GM13976 (cell line): ENCODE data around the gene CASP7.

Source experiments
- DNase-seq: peaks from one replicate; pipeline ENCODE4 v3.0.0; 2012; ENCODE audit warnings: low spot score
- in situ Hi-C: fragments of 300-500 bp; cut with MboI; formaldehyde crosslinking; loops from one replicate; pipeline ENCODE4 v1.12.0; 2022; ENCODE audit warnings: low sequenced_read_pairs, mixed read lengths, inconsistent platforms; ENCODE audit not compliant: unreplicated experiment
- TF ChIP-seq, protein P1 (sequence below): IDR thresholded peaks from 2 replicates; pipeline ENCODE4 v1.5.1; 2012; ENCODE audit warnings: borderline replicate concordance, mild to moderate bottlenecking; ENCODE audit not compliant: insufficient read depth; ENCODE audit errors: extremely low read depth, missing control alignments, control extremely low read depth

The CASP7 gene

GRCh38 chr10:113665352-113665751 is 14.4 kb upstream of the CASP7 start:
- TF ChIP-seq, protein P1, sequence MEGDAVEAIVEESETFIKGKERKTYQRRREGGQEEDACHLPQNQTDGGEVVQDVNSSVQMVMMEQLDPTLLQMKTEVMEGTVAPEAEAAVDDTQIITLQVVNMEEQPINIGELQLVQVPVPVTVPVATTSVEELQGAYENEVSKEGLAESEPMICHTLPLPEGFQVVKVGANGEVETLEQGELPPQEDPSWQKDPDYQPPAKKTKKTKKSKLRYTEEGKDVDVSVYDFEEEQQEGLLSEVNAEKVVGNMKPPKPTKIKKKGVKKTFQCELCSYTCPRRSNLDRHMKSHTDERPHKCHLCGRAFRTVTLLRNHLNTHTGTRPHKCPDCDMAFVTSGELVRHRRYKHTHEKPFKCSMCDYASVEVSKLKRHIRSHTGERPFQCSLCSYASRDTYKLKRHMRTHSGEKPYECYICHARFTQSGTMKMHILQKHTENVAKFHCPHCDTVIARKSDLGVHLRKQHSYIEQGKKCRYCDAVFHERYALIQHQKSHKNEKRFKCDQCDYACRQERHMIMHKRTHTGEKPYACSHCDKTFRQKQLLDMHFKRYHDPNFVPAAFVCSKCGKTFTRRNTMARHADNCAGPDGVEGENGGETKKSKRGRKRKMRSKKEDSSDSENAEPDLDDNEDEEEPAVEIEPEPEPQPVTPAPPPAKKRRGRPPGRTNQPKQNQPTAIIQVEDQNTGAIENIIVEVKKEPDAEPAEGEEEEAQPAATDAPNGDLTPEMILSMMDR, result no peak
- DNase-seq, result no peak
- in situ Hi-C loops, result no loop called here

- in situ Hi-C loops, result no loop called here
- no peak for DNase-seq
Observed at GRCh38 chr10:113665806-113666354, 13.8 kb upstream of the CASP7 start.

DNA sequence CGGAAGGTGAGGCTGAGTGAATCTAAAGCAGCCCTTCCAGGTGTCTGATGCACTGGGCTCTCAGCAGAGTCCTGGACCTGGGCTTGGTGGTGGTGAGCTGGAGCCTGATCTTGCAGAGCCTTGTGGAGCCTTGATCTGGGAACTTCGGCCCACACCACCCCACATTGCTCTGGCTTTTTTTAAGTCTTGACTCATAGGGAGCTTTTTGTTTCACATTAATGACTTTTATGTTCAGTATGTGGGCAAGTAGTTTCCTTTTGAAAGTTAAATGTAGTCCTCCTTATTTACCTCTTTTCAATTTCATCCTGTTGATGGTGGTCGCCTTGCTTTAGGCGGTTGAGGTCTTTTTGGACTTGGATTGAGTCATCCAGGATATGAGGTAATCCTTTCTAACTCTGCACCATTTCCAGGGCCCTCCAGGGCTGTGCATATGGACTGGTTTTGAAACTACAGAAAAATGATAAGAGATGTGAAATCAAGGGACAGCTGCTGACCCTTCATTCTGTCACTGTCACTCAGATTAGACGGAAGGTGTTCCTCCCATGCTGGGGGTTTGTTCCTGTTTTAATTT is 12.9 kb upstream of the CASP7 start:
- TF ChIP-seq, protein P1, result no peak
- DNase-seq, result peak; percentile 57
- in situ Hi-C loops, result no loop called here

More at GRCh38 chr10:113665806-113666354, 13.8 kb upstream of the CASP7 start:
- TF ChIP-seq, protein P1, result no peak

GRCh38 chr10:113680190-113681111 is 739 bp downstream of the CASP7 start:
- peak; percentile 36 for DNase-seq
- in situ Hi-C loops, result no loop called here
- TF ChIP-seq, protein P1, result no peak

DNA sequence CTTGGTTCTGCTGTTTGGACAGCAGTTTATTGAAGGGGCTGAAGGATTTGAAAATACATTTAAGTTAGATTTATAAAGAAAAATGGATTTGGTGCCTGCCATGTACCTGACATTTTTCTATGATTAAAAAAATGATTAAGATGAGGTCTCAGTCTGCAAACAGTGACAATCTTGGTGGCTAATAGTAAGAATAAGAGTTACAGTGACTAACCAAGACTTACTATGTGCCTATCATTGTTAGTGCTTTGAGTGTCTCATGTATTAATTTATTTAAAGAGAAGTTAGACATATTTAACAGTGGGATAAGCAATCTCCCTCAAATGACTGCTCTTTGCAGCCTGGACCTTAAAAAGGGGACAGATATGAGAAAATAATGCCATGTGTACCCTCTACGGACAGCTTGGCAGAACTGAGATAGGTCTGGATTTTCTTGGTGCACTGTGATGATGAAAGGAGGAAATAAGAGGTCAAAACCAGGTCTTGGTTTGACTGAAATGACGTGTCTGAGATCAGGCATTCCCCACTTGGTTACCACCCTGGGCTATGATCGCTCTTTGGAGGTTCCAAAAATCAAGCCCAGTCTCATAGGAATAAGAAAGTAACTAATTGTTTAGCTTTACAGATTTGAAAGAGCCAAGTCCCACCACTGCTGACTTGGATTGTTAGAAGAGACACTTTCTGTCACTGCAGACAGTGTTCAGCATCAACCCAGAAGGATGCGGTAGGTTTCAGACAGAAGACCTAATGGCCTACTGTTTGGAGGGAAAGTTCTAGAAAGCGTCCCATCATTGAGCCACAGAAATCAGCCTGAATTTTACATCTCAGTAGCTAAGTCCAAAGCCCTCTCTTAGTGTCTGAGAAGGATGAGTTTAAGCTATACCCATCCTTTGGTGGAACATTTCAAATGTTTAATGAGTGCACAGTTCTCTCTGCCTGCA is 2.1 kb downstream of the CASP7 start:
- peak; percentile 61 for DNase-seq
- TF ChIP-seq, protein P1, result no peak
- in situ Hi-C loops, result no loop called here

- no peak for DNase-seq
- TF ChIP-seq, protein P1, result no peak
- in situ Hi-C loops, result no loop called here
Observed at GRCh38 chr10:113683300-113683699, 3.6 kb downstream of the CASP7 start.
